Activated T-helper 9 cell treated with anti-CD3 and anti-CD28 coated beads, Interleukin-2, amount 50 U/mL, for 16 hours (primary cell): ENCODE results near the gene CNNM1.

Source experiments
- DNase-seq: peaks from one replicate; pipeline ENCODE4 v3.0.0-alpha.2; 2020; ENCODE audit warnings: low read depth

The CNNM1 gene

GRCh38 chr10:99421233-99421739, 92.1 kb downstream of the CNNM1 start:
- no peak for DNase-seq

GRCh38 chr10:99422529-99423096, 93.5 kb downstream of the CNNM1 start:
- DNase-seq, result no peak

DNA sequence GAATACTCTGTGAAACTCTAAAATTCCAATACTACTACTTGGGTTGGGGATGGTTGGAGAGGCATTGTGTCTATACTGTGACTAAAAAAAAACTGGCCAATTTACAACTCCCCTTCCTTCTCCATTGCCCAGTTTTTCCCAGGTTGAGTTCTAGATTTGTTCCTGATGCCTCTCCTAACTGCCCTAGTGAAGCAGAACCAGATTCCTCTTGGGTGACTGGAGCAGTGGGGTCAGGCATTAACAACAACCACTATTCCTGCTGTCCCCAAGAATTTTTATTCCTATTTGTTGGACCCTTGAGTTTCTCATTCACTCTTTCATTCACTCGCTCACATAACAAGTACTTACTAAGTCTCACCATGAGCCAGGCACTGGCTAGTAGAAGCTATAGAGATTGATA, 95.5 kb downstream of the CNNM1 start:
- no peak for DNase-seq

- DNase-seq, result no peak
These were observed 96.0 kb downstream of the CNNM1 start for GRCh38 chr10:99425204-99425603.

DNA sequence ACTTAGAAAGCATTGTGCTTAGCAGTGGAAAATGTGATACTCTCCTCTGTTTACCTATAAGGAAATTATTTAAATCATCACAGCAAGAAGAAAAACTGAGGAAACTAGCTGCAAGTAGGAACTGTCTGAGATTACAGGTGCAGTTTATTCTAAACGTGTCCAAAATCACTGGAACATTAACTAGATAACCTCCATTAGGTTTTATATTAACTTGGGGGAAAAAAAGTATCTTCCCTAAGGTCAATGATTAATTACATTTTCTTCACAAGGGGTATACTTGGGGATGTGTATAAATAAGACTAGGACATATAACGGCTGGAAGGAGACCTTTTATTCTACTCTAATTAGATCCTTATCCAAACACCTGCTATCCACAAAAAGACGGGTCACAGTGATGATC, 97.5 kb downstream of the CNNM1 start:
- no peak for DNase-seq

- no peak for DNase-seq
These were observed 98.5 kb downstream of the CNNM1 start for GRCh38 chr10:99427566-99428190.

- no peak for DNase-seq
These were observed 100.5 kb downstream of the CNNM1 start for GRCh38 chr10:99429517-99430095.

GRCh38 chr10:99430116-99430450, 100.9 kb downstream of the CNNM1 start:
- no peak for DNase-seq

GRCh38 chr10:99430451-99431189, 101.5 kb downstream of the CNNM1 start, which contains the start of gene GOT1:
Gene GOT1 (minus strand): TSS chr10:99430624. CDS start chr10:99430565, 59 bp downstream.
- DNase-seq, result peak; percentile 89

DNA sequence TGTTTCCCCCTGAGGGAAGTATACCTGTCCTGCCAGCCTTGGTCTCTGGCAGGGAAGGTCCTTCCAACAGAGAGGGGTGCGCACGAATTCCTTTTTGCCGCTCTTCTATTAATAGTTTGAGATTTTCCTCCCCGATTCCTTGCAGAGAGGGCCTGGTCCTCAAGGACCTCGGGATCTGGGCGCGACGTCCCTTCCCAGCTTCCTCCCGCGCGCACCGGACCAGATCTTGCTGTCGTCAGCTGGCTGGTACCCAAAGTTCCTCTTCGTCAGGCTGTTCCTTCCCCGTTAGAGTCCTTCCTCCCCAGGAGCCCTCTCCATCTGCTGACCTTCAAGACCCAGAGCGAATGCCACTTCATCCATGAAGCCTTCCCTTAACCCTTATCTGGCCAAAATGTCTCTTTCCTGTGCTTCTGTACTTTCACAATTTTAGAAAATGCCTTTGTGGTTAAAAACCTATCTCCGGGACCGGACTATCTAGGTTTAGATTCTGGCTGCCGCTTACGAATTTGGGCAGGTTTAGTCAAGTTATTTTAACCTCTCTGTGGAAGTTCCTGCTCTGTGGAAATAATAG, 102.1 kb downstream of the CNNM1 start:
- no peak for DNase-seq

GRCh38 chr10:99432047-99432446, 102.9 kb downstream of the CNNM1 start:
- DNase-seq, result no peak

DNA sequence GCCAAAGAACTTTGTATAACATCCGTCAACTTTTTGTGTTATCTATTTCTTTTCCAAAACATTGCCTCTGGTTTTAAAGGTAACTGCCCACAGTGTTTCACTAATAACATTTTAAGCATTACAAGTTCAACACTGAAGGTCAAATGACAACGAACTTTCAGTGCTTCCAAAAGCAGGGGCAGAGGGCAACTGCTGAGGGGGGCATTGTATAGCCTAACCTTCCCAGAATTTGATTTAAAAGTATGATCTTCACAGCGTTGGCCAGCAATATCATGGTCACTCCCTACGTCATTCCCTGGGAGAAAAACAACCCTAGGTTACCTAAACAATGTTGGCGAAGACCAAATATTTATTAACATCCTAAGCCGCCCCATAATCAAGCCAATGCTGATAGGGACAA, 103.7 kb downstream of the CNNM1 start:
- no peak for DNase-seq

DNA sequence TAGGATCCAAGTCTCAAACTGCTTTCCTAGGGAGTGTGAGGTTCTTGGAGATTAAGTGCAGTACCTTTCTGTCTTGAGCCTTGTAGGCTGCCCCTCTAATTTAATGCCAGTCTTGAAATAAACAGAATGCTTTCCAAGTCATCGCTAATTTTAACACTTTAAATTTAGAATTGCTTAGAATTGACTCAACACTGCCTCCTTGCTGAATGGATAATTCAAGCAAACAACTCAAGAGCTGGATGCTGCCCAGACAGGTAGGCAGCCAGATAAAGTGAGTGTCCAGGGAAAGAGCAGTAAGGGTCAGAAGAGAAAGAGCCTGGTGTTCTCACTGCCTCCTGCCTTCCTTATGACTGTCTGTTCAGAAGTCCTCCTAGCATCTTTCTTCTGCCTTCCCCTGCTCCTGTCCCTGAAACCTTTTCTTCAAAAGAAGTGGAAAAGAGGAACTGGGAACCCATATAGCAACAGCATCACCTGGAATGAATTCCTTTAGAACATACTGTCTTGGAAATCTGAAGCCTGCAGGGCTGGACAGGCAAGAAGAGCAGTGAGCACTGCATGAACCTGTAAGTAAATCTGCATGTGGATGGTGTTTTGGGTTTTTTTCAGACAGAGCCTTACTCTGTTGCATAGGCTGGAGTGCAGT, 104.3 kb downstream of the CNNM1 start:
- no peak for DNase-seq

GRCh38 chr10:99435986-99436638, 107.0 kb downstream of the CNNM1 start:
- no peak for DNase-seq

DNA sequence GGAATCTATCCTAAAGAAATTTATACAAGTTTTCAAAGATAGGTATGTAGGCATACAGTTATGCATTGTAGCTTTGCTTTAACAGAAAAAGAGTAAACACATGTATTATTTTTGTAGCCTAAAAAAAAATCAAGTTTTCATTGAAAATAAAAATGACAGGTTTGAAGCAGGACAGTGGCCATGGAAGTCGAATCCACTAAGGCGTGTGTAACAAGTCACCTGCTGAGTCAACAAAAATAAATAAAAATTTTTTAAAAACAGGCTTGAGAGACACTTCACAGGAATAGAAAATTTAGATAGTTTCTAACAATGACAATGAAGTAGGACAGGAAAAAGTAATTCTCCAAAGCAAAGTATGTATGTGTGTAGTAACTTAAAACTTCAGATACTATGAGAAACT, 109.7 kb downstream of the CNNM1 start:
- DNase-seq, result no peak

- no peak for DNase-seq
These were observed 113.2 kb downstream of the CNNM1 start for GRCh38 chr10:99442394-99442793.

- DNase-seq, result no peak
These were observed 114.3 kb downstream of the CNNM1 start for GRCh38 chr10:99443500-99443899.
